ENCODE results near the gene EPHA1.

The EPHA1 gene

GRCh38 chr7:143387156-143387975 is 21.3 kb downstream of the EPHA1 start:
- no peak for DNase-seq

GRCh38 chr7:143385891-143386781 is 22.5 kb downstream of the EPHA1 start:
- peak; percentile 45 for DNase-seq

- DNase-seq: no peak
These were observed 23.7 kb downstream of the EPHA1 start for GRCh38 chr7:143384661-143385631.

GRCh38 chr7:143384148-143384547 is 24.5 kb downstream of the EPHA1 start:
- no peak for DNase-seq

GRCh38 chr7:143383642-143383957 is 25.1 kb downstream of the EPHA1 start:
- no peak for DNase-seq

GRCh38 chr7:143382791-143383641 is 25.6 kb downstream of the EPHA1 start:
- no peak for DNase-seq

- no peak for DNase-seq
These were observed 26.4 kb downstream of the EPHA1 start for GRCh38 chr7:143382126-143382790.

GRCh38 chr7:143381427-143382125 is 27.1 kb downstream of the EPHA1 start:
- DNase-seq: no peak

- peak; percentile 88 for DNase-seq
These were observed 27.8 kb downstream of the EPHA1 start, which contains the start of gene ZYX for GRCh38 chr7:143380646-143381426. Gene ZYX (plus strand): TSS chr7:143381345. CDS start chr7:143381572, 227 bp downstream.

GRCh38 chr7:143380260-143380645 is 28.4 kb downstream of the EPHA1 start:
- peak; percentile 87 for DNase-seq

GRCh38 chr7:143379611-143380259 is 28.9 kb downstream of the EPHA1 start:
- DNase-seq: no peak

GRCh38 chr7:143376396-143376795 is 32.3 kb downstream of the EPHA1 start:
- no peak for DNase-seq

- DNase-seq: peak; percentile 66
These were observed 33.2 kb downstream of the EPHA1 start for GRCh38 chr7:143375298-143376034.

GRCh38 chr7:143374561-143374960 is 34.1 kb downstream of the EPHA1 start:
- DNase-seq: no peak

GRCh38 chr7:143373255-143373794 is 35.3 kb downstream of the EPHA1 start:
- DNase-seq: no peak

GRCh38 chr7:143372070-143372469 is 36.6 kb downstream of the EPHA1 start:
- DNase-seq: peak; percentile 63

GRCh38 chr7:143369678-143370651 is 38.7 kb downstream of the EPHA1 start:
- DNase-seq: no peak

All from CD4-positive, alpha-beta T cell treated with Interleukin-15 for 1 hour (primary cell).